Neuronal stem cell (in vitro differentiated cells): ENCODE measurements around the gene ZNF362.

Source experiments
- DNase-seq: peaks from one replicate; pipeline ENCODE4 v3.0.0-alpha.2; 2013; ENCODE audit warnings: low spot score
- H2AFZ ChIP-seq: one replicate; pipeline ENCODE4 v1.6.1; 2013; ENCODE audit warnings: mild to moderate bottlenecking, low read length, inconsistent platforms
- H2AK5ac ChIP-seq: 2 replicates; pipeline ENCODE4 v1.6.1; 2013; ENCODE audit warnings: low read depth, mild to moderate bottlenecking, inconsistent platforms, low read length, moderate library complexity, mixed read lengths
- H2BK120ac ChIP-seq: 2 replicates; pipeline ENCODE4 v1.6.1; 2013; ENCODE audit warnings: low read depth, mild to moderate bottlenecking, inconsistent platforms, low read length, moderate library complexity, mixed read lengths
- H2BK12ac ChIP-seq: one replicate; pipeline ENCODE4 v1.6.1; 2013; ENCODE audit warnings: low read length, inconsistent platforms
- H2BK15ac ChIP-seq: 2 replicates; pipeline ENCODE4 v1.6.1; 2013; ENCODE audit warnings: mild to moderate bottlenecking, low read length, inconsistent platforms, mixed read lengths
- H2BK5ac ChIP-seq: one replicate; pipeline ENCODE4 v1.6.1; 2013; ENCODE audit warnings: inconsistent platforms, mild to moderate bottlenecking, low read length, moderate library complexity
- H3K14ac ChIP-seq: one replicate; pipeline ENCODE4 v1.6.1; 2013; ENCODE audit warnings: low read length, inconsistent platforms
- H3K18ac ChIP-seq: 2 replicates; pipeline ENCODE4 v1.6.1; 2013; ENCODE audit warnings: low read length, inconsistent platforms
- H3K23ac ChIP-seq: 2 replicates; pipeline ENCODE4 v1.6.1; 2013; ENCODE audit warnings: low read depth, mild to moderate bottlenecking, mixed read lengths, low read length, inconsistent platforms; ENCODE audit not compliant: poor library complexity
- H3K27ac ChIP-seq: replicated peaks from 3 replicates; pipeline ENCODE4 v1.5.1; 2013; ENCODE audit warnings: low read length, inconsistent platforms
- H3K27me3 ChIP-seq, 3 experiments: 2 replicates each; pipeline ENCODE4 v1.6.1; 2013; ENCODE audit warnings: low read length in 3 of 3, mild to moderate bottlenecking in 2 of 3, inconsistent platforms in 1 of 3, low read depth in 1 of 3, mixed read lengths in 1 of 3, moderate library complexity in 1 of 3; ENCODE audit not compliant: control insufficient read depth in 3 of 3, insufficient read depth in 3 of 3
- H3K36me3 ChIP-seq, 2 donors: replicated peaks in 1 of 2; 2 replicates each; pipeline ENCODE4 v1.6.1; 2013; ENCODE audit warnings: low read length in 2 of 2; ENCODE audit not compliant: control insufficient read depth in 2 of 2, insufficient read depth in 2 of 2
- H3K4ac ChIP-seq: 2 replicates; pipeline ENCODE4 v1.6.1; 2013; ENCODE audit warnings: inconsistent platforms, mild to moderate bottlenecking, low read length, moderate library complexity
- H3K4me1 ChIP-seq, 2 donors: 1 replicate in 1 of 2; 2 replicates in 1 of 2; pipeline ENCODE4 v1.6.1; 2013; ENCODE audit warnings: low read length in 2 of 2, low read depth in 1 of 2; ENCODE audit not compliant: control insufficient read depth in 2 of 2, insufficient read depth in 1 of 2
- H3K4me2 ChIP-seq: one replicate; pipeline ENCODE4 v1.6.1; 2013; ENCODE audit warnings: mild to moderate bottlenecking, low read length, inconsistent platforms; ENCODE audit not compliant: insufficient read depth, poor library complexity, severe bottlenecking
- H3K4me3 ChIP-seq, 2 donors: 2 replicates each; pipeline ENCODE4 v1.5.1; 2013; ENCODE audit warnings: low read length in 2 of 2, mild to moderate bottlenecking in 2 of 2, inconsistent platforms in 1 of 2, moderate library complexity in 1 of 2
- H3K79me1 ChIP-seq: one replicate; pipeline ENCODE4 v1.6.1; 2013; ENCODE audit warnings: low read depth, mild to moderate bottlenecking, inconsistent platforms, low read length, moderate library complexity
- H3K9ac ChIP-seq: one replicate; pipeline ENCODE4 v1.6.1; 2013; ENCODE audit warnings: mild to moderate bottlenecking, low read depth, low read length, inconsistent platforms; ENCODE audit not compliant: poor library complexity
- H3K9me3 ChIP-seq, 2 donors: replicated peaks in 1 of 2; 2 replicates each; pipeline versions ENCODE3 to v1.6.1; 2013; ENCODE audit warnings: low read length in 2 of 2, mild to moderate bottlenecking in 2 of 2, inconsistent platforms in 1 of 2, low read depth in 1 of 2, mixed read lengths in 1 of 2, moderate library complexity in 1 of 2; ENCODE audit not compliant: control insufficient read depth in 2 of 2, insufficient read depth in 1 of 2
- H4K8ac ChIP-seq: one replicate; pipeline ENCODE4 v1.6.1; 2013; ENCODE audit warnings: low read depth, mild to moderate bottlenecking, inconsistent platforms, low read length, moderate library complexity
- H4K91ac ChIP-seq: one replicate; pipeline ENCODE4 v1.6.1; 2013; ENCODE audit warnings: low read length, low read depth, mild to moderate bottlenecking, inconsistent platforms; ENCODE audit not compliant: poor library complexity
- WGBS, 2 donors: extraction: QIAGEN DNeasy Blood & Tissue Kit; methylation state at CpG; one replicate each; pipeline ENCODE4 v1.1.7; 2013; ENCODE audit warnings: missing lambda C conversion rate in 2 of 2, mixed read lengths in 1 of 2; ENCODE audit not compliant: insufficient read length in 2 of 2, insufficient replicate concordance in 1 of 2; ENCODE audit errors: extremely low coverage in 2 of 2; 5-methylcytosine and 5-hydroxymethylcytosine counted together

ZNF362 gene

DNA sequence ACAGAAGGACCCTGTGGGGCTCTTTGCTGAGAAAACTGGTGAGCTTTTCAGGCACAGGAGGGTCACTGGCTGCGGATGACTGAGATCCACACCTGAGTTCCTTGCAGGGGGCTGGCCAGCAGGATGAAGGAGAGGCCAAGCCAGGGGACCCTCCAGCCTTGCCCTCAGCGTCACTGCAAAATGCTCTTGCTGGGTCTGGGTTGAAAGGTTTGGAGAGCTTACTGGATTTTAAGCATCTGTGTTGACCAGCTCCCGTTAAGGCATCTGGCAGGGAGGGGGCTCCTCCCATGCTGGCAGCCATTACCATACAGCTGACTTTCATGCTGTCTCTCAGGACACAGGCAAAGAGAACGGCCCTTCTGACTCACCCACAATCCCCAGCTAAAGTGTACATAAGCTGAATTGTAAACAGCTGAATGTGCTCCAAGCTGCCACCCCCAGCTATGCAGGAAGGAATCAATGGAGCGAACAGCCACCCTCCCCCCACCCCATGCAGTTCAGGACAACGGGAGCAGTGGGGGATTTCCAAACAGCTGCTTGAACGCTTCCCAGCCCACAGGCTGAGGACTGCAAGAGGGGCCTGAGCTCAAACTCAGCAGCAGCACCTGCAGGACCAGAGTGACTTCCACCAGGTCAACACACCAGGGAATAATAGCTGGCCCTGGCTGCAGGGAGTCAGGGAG is 85.9 kb downstream of the ZNF362 start:
- H3K14ac ChIP-seq, result no peak overlapping the region
- H2BK12ac ChIP-seq, result peak overlapping the region; percentile 33
- H2AK5ac ChIP-seq, result peak overlapping the region; percentile 71
- H4K8ac ChIP-seq, result no peak overlapping the region
- peak overlapping the region; percentile 13 for H3K23ac ChIP-seq
- H2BK15ac ChIP-seq, result peak overlapping the region; percentile 24
- peak overlapping the region; percentile 39 for H3K4me2 ChIP-seq
- H3K27me3 ChIP-seq, result no peaks in the 10 kb centered on the region
- no peak overlapping the region for H4K91ac ChIP-seq
- no peaks in the 10 kb centered on the region for H3K9me3 ChIP-seq
- peaks cover 5 to 84% of the 10 kb centered on the region in 2 donors for H3K36me3 ChIP-seq
- H3K4me1 ChIP-seq, result peaks cover 50 to 72% of the 10 kb centered on the region in 2 donors
- H3K4ac ChIP-seq, result peak overlapping the region; percentile 68
- peak; percentile 77 for DNase-seq
- H2BK5ac ChIP-seq, result peak overlapping the region; percentile 63
- H3K9ac ChIP-seq, result peak overlapping the region; percentile 34
- peak overlapping the region; percentile 90 for H3K18ac ChIP-seq
- no peaks in the 10 kb centered on the region for H3K79me1 ChIP-seq
- H2BK120ac ChIP-seq, result no peak overlapping the region
- H3K27ac ChIP-seq, result peak overlapping the region; percentile 80
- H3K4me3 ChIP-seq, result no peak overlapping the region
- WGBS, 2 donors, result no CpG with 5 or more reads among the region's 7 CpGs
- no peak overlapping the region for H2AFZ ChIP-seq

DNA sequence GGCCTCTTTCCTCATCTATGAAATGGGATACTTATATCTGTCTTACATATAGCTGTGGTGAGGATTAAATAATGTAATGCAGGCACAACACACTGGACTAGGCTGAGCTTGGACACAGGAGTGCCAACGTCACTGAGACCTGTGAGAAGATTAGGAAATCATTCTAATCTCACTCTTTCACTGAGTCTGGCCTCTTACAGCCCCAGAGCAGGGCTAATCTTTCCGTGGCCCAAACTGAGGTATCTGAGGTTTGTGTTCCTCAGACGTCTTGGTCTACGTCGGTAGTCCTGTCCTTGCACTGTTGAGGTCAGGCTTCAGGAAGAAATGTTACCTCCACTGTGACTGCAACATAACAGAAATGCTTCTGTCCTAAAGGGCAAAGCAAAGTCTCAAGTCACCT is 87.2 kb downstream of the ZNF362 start:
- no peak overlapping the region for H3K4ac ChIP-seq
- no peak overlapping the region for H2BK12ac ChIP-seq
- H2BK120ac ChIP-seq, result no peak overlapping the region
- H3K27ac ChIP-seq, result no peak overlapping the region
- DNase-seq, result no peak
- H3K9me3 ChIP-seq, result no peaks in the 10 kb centered on the region
- peaks cover 5 to 84% of the 10 kb centered on the region in 2 donors for H3K36me3 ChIP-seq
- no peak overlapping the region for H3K9ac ChIP-seq
- no peak overlapping the region for H2BK5ac ChIP-seq
- WGBS, 2 donors, result no CpG with 5 or more reads among the region's 5 CpGs
- H3K4me3 ChIP-seq, result no peak overlapping the region
- no peak overlapping the region for H3K14ac ChIP-seq
- H2AK5ac ChIP-seq, result no peak overlapping the region
- H3K23ac ChIP-seq, result no peak overlapping the region
- no peak overlapping the region for H4K91ac ChIP-seq
- no peaks in the 10 kb centered on the region for H3K27me3 ChIP-seq
- H3K18ac ChIP-seq, result no peak overlapping the region
- H3K4me2 ChIP-seq, result no peak overlapping the region
- H2AFZ ChIP-seq, result no peak overlapping the region
- H3K79me1 ChIP-seq, result no peaks in the 10 kb centered on the region
- H2BK15ac ChIP-seq, result no peak overlapping the region
- H4K8ac ChIP-seq, result no peak overlapping the region
- peaks cover 47 to 71% of the 10 kb centered on the region in 2 donors for H3K4me1 ChIP-seq

DNA sequence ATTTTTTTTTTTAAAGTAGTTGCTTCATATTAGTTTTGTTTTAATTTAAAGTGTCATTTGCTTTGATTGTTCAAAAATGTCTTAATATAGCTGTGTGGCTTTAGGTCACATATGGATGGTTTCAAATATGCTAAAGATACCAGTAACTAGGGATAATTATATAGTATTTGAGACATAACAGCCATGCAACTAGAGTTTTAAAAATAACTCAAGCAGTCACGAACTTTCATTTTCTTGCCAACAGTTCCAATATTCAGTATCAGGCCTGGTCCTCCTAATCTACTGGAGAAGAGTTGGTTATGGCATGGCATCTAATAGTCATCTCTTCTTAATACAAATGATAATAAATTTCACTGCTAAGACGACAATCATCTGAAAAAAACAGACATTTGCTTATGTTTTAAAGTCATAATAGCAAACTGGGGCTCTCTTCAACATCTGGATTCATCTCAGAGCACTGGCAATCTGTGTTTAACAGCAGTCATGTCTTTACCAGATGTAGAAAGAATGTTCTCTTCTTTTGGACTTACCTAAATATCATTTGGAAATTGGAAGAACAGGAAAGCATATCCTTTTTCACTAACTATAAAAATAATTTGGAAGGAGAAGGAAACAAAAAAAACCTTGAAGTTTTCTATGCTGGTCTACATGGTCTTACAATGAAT is 88.7 kb downstream of the ZNF362 start:
- Histone ChIP-seq H3K27me3 (no peaks in the 10 kb centered on the region), H2AK5ac (no peak overlapping the region), H3K9ac (no peak overlapping the region), H3K4ac (no peak overlapping the region), H2AFZ (no peak overlapping the region), H3K4me2 (no peak overlapping the region), H2BK12ac (no peak overlapping the region), H3K4me1 (peaks cover 35 to 56% of the 10 kb centered on the region in 2 donors), H3K18ac (no peak overlapping the region), H3K14ac (no peak overlapping the region), H3K27ac (no peak overlapping the region), H2BK15ac (no peak overlapping the region), H3K36me3 (peaks cover 5 to 81% of the 10 kb centered on the region in 2 donors), H2BK5ac (no peak overlapping the region), H3K79me1 (no peaks in the 10 kb centered on the region), H3K23ac (no peak overlapping the region), H3K9me3 (no peaks in the 10 kb centered on the region), H2BK120ac (no peak overlapping the region), H4K91ac (no peak overlapping the region), H3K4me3 (no peak overlapping the region), H4K8ac (no peak overlapping the region)
- WGBS, 2 donors, result no CpG with 5 or more reads among the region's 2 CpGs
- DNase-seq, result no peak

DNA sequence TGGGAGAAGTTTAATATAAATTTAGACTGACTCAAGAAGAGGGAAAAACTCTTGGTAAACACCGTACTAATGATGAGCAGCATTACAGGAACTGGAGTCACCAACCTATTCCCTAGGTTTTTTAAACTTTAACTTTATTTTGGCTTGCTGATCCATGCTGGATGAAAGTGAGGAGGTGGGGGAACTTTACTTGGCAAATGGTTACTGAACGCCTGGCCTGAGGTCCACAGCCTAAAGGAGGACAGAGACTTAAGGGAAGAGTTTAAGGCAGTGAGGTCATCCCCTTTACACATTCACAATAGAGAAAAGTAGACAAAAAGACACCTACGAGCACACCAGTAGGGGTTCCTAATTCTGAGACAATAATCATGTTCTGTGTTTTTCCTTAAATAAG is 90.2 kb downstream of the ZNF362 start:
- Histone ChIP-seq H4K91ac (no peak overlapping the region), H3K4ac (no peak overlapping the region), H3K9me3 (no peaks in the 10 kb centered on the region), H3K27ac (no peak overlapping the region), H2AK5ac (no peak overlapping the region), H3K36me3 (peaks cover 5 to 66% of the 10 kb centered on the region in 2 donors), H3K23ac (no peak overlapping the region), H3K79me1 (no peaks in the 10 kb centered on the region), H2AFZ (no peak overlapping the region), H3K4me2 (peak overlapping the region; percentile 27), H2BK5ac (no peak overlapping the region), H3K18ac (no peak overlapping the region), H3K14ac (no peak overlapping the region), H2BK120ac (no peak overlapping the region), H2BK12ac (no peak overlapping the region), H3K27me3 (no peaks in the 10 kb centered on the region), H4K8ac (no peak overlapping the region), H2BK15ac (no peak overlapping the region), H3K9ac (no peak overlapping the region), H3K4me1 (peaks cover 30 to 50% of the 10 kb centered on the region in 2 donors), H3K4me3 (peak overlapping the region in 1 of 2 donors; percentile 73)
- WGBS, 2 donors, result no CpG with 5 or more reads among the region's 3 CpGs
- no peak for DNase-seq
